Fibroblast of pulmonary artery (primary cell): ENCODE data around the gene ARIH1.

Source experiments
- DNase-seq: peaks from one replicate; pipeline ENCODE4 v3.0.0-alpha.2; 2010; ENCODE audit warnings: low read depth
- H3K4me3 ChIP-seq: replicated peaks from 2 replicates; pipeline ENCODE4 v1.5.1; 2011; ENCODE audit warnings: low read depth, mild to moderate bottlenecking, control low read depth, low read length, moderate library complexity
- TF ChIP-seq, protein P1 (sequence below): IDR thresholded peaks from 2 replicates; pipeline ENCODE4 v1.5.1; 2011; ENCODE audit warnings: mild to moderate bottlenecking, control low read depth, low read length, inconsistent platforms; ENCODE audit errors: missing control alignments

Gene ARIH1

DNA sequence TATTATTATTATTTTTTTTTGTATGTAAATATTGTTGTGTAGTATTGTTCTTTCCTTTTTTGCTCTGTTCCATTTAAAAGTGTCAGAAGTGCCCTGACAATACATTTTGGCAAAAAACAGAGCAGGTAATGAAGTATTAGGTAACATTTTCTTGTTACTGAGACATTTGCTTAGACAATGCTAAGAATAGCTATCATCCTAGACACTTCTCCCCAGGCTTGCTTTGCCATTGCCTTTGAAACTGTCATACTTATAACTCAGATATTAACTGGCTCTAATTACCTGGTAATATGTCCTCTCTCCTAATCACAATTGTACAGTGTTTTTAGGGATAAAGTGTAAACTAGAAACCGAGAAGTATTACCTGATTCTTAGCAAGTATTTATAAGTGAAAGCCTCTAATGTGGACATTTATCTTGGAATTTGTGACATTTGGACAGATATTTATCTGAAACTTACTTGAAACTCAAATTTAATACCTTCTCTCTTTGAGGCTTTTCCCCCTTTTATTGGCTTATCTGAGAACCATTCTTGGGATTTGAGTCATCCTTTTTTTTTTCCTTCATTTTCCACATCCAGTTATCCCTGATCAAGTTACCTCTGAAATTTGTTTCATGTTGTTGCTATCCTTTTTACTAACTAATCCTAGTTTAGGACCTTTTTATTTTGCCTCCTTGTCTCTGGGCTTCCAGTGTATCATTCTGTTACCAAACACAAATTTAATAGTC lies 13.1 kb downstream of the ARIH1 start:
- no peak overlapping the region for H3K4me3 ChIP-seq
- peak; percentile 20 for DNase-seq
- TF ChIP-seq, protein P1, sequence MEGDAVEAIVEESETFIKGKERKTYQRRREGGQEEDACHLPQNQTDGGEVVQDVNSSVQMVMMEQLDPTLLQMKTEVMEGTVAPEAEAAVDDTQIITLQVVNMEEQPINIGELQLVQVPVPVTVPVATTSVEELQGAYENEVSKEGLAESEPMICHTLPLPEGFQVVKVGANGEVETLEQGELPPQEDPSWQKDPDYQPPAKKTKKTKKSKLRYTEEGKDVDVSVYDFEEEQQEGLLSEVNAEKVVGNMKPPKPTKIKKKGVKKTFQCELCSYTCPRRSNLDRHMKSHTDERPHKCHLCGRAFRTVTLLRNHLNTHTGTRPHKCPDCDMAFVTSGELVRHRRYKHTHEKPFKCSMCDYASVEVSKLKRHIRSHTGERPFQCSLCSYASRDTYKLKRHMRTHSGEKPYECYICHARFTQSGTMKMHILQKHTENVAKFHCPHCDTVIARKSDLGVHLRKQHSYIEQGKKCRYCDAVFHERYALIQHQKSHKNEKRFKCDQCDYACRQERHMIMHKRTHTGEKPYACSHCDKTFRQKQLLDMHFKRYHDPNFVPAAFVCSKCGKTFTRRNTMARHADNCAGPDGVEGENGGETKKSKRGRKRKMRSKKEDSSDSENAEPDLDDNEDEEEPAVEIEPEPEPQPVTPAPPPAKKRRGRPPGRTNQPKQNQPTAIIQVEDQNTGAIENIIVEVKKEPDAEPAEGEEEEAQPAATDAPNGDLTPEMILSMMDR, result no peak

DNA sequence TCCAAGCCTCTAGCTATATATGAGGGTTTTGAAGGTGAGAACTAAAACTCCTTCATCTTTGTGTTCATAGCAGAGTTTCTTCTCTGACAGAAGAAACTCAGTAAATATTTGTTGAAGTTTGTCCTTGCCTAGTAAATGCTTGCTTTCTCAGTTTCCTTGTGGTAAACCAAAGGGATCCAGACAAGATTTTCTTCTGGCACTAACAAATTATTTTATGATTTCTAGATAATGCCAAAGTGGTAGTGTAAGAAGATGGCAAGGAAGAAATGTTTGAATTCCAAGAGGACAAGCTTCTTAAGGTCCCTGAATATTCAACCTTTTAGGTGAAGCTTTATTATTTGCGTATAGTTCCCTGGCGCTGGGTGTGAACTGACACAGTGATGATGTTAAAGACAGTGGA lies 14.4 kb downstream of the ARIH1 start:
- TF ChIP-seq, protein P1, result no peak
- no peak for DNase-seq
- no peak overlapping the region for H3K4me3 ChIP-seq

DNA sequence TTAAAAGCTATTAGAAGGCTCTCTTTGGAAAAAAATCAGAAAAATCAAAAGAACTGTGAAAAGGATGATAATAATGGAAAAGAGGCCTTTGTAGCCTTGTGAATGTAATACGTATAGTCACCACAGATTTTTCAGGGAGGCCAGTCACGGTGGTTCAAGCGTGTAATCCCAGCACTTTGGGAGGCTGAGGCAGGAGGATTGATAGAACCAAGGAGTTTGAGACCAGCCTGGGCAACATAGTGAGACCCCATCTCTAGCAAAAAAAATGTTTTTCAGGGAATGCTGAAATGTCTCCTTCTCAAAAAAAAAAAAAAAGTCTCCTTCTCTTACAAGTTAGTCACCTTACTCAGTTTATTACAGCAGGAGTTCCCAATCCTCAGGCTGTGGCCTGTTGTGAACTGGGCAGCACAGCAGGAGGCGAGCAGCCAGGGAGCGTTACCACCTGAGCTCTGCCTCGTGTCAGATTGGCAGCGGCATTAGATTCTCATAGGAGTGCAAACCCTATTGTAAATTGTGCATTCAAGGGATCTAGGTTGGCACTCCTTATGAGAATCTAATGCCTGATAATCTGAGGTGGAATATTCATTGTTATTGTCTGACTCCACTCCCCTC lies 15.9 kb downstream of the ARIH1 start:
- DNase-seq, result no peak
- TF ChIP-seq, protein P1, result no peak

DNA sequence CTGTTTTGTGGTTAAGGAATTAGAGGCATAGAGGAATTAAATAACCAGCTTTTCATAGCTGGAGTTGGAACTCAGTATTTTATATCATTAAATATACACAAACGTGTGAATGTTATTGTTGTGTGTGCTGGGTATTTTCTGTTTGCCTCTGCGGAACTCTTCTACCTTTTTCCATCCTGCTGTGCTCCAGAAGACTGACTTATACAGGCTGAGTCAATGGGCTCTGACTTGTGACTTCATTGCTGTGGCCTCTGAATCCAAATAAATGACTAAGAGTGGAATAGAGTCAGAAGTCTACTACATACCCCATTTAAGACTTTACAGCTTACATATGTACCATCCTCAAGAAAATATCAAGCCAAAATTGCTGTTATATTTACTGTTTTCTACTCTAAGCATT lies 17.6 kb downstream of the ARIH1 start:
- peak; percentile 51 for DNase-seq
- no peak overlapping the region for H3K4me3 ChIP-seq
- TF ChIP-seq, protein P1, result no peak

More for the DNA sequence above, 15.9 kb downstream of the ARIH1 start:
- H3K4me3 ChIP-seq, result no peak overlapping the region

DNA sequence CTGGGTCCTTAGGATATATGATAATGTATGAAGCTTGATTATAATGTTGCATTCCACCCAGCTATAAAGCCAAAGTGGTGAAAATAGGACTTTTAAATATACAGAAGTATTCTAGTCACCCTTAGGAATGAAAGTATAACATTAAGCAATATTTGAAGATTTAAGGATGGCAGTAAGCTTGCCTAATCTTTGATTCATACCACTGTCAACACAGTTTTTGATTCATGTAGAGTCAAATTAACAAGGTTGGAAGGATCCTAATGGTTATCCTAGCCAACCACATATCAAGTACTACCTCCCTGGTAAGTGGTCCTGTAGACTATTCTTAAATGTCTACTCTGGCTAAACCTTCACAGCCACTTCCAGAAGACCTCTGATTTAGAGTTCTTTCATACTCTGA lies 18.6 kb downstream of the ARIH1 start:
- TF ChIP-seq, protein P1, result no peak

DNA sequence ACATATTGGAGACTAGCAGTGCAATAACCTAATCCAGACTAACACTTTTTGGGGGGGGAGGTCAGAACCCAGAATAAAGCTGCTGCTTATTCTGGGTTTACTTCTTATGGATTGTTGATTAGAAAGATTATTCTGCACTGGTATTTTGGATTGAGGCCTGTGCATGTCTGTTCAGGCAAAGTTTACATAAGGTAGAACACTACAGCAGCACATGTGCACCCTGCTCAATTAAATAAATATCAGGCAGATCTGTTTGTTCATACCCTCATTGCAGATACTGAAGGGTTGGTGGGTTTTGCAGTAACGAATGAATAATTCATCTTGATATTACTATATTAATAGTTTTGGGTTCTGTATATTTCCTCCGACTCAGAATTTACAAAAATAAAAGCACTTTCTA lies 19.1 kb downstream of the ARIH1 start:
- H3K4me3 ChIP-seq, result no peak overlapping the region
- DNase-seq, result no peak
- TF ChIP-seq, protein P1, result no peak

More for the DNA sequence above, 18.6 kb downstream of the ARIH1 start:
- DNase-seq, result peak; percentile 16
- no peak overlapping the region for H3K4me3 ChIP-seq

DNA sequence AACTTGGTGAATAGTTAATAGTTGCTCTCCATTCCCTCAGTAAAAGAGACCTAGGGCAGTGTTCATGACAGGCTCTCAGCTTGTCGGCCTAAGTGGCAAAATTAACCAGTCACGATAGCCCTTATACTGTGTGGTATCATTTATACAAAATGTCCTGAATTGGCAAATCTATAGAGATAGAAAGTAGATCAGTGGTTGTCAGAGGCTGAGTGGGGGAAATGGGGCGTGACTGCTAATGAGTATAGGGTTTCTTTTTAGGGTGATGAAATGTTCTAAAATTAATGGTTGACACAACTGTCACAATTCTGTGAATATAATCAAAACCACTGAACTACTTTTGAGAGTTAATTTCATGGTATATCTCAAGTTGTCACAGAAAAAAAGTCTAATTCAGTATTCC lies 20.9 kb downstream of the ARIH1 start:
- TF ChIP-seq, protein P1, result no peak

More for the DNA sequence above, 20.9 kb downstream of the ARIH1 start:
- no peak overlapping the region for H3K4me3 ChIP-seq
- DNase-seq, result no peak
